ENCODE measurements around the gene SMOC1. TPM values are rescaled to one million over a fixed set of nuclear protein-coding genes. Genes with fewer than 3 reads are reported as not detected.

Gene SMOC1
- total and polyA plus RNA-seq, 2 of the 8 experiments (the other 6 are each of a cell fraction or from before 2014, with no cell fraction given), result 1.6 to 2.4 TPM

- no peaks in the 10 kb centered on the region for H3K79me2 ChIP-seq (ENCODE audit: control insufficient read depth in 1 of 2, insufficient read depth in 2 of 2, low read length in 2 of 2)
- WGBS, 2 experiments (ENCODE audit: extremely low coverage in 1 of 2, insufficient coverage in 1 of 2, insufficient read length in 1 of 2, insufficient replicate concordance in 2 of 2, low coverage in 1 of 2, low lambda C conversion rate in 2 of 2, missing lambda C conversion rate in 1 of 2), result 91% methylated on average over 2 of the region's 2 CpGs; no CpG with 5 or more reads in 1 of the 2 experiments
These were observed 28.5 kb upstream of the SMOC1 start for GRCh38 chr14:69850736-69851112.

More at GRCh38 chr14:69850736-69851112, 28.5 kb upstream of the SMOC1 start:
- no peak overlapping the region for H3K56ac ChIP-seq (replicated peaks; ENCODE audit: insufficient read length, low read depth, low read length)
- H3K23ac ChIP-seq (ENCODE audit: insufficient read length), result no peak overlapping the region
- no peak overlapping the region for H3K18ac ChIP-seq (ENCODE audit: extremely low read depth, low read length)
- no peaks in the 10 kb centered on the region for H3K36me3 ChIP-seq (ENCODE audit: control insufficient read depth in 2 of 4, insufficient read depth in 4 of 4, low read length in 3 of 4)
- DNase-seq (ENCODE audit: low read depth in 1 of 2, low spot score in 2 of 2) (no peak), FAIRE-seq (no peak)
- no peak overlapping the region for H3K4me2 ChIP-seq (ENCODE audit: insufficient read depth in 1 of 2, low read depth in 2 of 2, low read length in 2 of 2)
- no peaks in the 10 kb centered on the region for H3K79me1 ChIP-seq (ENCODE audit: low read depth, low read length)
- H2BK15ac ChIP-seq (ENCODE audit: low read length), result no peak overlapping the region
- no peak overlapping the region for H2AFZ ChIP-seq (ENCODE audit: low read length)
- peaks cover 0 to 3% (median 0%) of the 10 kb centered on the region in 4 experiments; a peak in 2 of 7 replicates for H3K4me1 ChIP-seq (replicated peaks in 1 of 4; ENCODE audit: control insufficient read depth in 3 of 4, insufficient read depth in 4 of 4, low read length in 3 of 4)
- H4K5ac ChIP-seq (ENCODE audit: insufficient read length, low read depth, low read length), result no peak overlapping the region
- no peak overlapping the region for H3K27ac ChIP-seq (ENCODE audit: low read depth, low read length)
- no peak overlapping the region for H2BK5ac ChIP-seq (ENCODE audit: low read depth, low read length)
- H2BK20ac ChIP-seq (ENCODE audit: low read length), result no peak overlapping the region
- H3K23me2 ChIP-seq (ENCODE audit: low read depth, low read length), result no peaks in the 10 kb centered on the region
- H4K8ac ChIP-seq (ENCODE audit: extremely low read depth, insufficient read depth, low read length), result no peak overlapping the region
- no peak overlapping the region for H4K91ac ChIP-seq (replicated peaks; ENCODE audit: insufficient read length, low read length)
- H3K9ac ChIP-seq (replicated peaks in 1 of 4; ENCODE audit: extremely low read depth in 1 of 4, low read depth in 3 of 4, low read length in 3 of 4), result no peak overlapping the region
- no peak overlapping the region for H3K4me3 ChIP-seq (ENCODE audit: extremely low read depth in 1 of 4, insufficient read depth in 2 of 4, low read depth in 3 of 4, low read length in 4 of 4)
- no peaks in the 10 kb centered on the region for H4K20me1 ChIP-seq (replicated peaks in 1 of 2; ENCODE audit: control insufficient read depth in 1 of 2, insufficient read depth in 2 of 2, low read length in 2 of 2)
- no peaks in the 10 kb centered on the region; a peak in 1 of 7 replicates for H3K27me3 ChIP-seq (replicated peaks in 1 of 4; ENCODE audit: control insufficient read depth in 3 of 4, extremely low read depth in 1 of 4, insufficient read depth in 3 of 4, low read length in 3 of 4)
- H2AK5ac ChIP-seq (ENCODE audit: low read depth, low read length), result no peak overlapping the region
- no peak overlapping the region for H2BK12ac ChIP-seq (ENCODE audit: low read depth, low read length)
- no peak overlapping the region for H3K14ac ChIP-seq (ENCODE audit: insufficient read length)
- H3K9me3 ChIP-seq (ENCODE audit: insufficient read depth in 2 of 2, low read depth in 1 of 2, low read length in 1 of 2), result no peaks in the 10 kb centered on the region
- H3K4ac ChIP-seq (replicated peaks; ENCODE audit: insufficient read length, low read depth, low read length), result no peak overlapping the region
- POLR2A ChIA-PET (ENCODE audit: partially characterized antibody), result no interaction called here
- CTCF ChIA-PET (ENCODE audit: partially characterized antibody), result interaction anchor here (1.9 kb wide), 1 partner anchor 21 kb away, joined by 5 read pairs; no protein-coding TSS in a partner anchor
- TF ChIP-seq BRCA1 (IDR thresholded peaks at IDR 0.05; ENCODE audit: low read depth, low read length), result no peak
- no peak for TF ChIP-seq KDM5A (IDR thresholded peaks at IDR 0.05; ENCODE audit: low read length)
- no peak for TF ChIP-seq PHF8 (conservative IDR thresholded peaks at IDR 0.05; ENCODE audit: low read depth, low read length)
- TF ChIP-seq ZNF274 (IDR thresholded peaks at IDR 0.05; ENCODE audit: borderline replicate concordance, extremely low read depth, low read length), result no peak
- TF ChIP-seq SP1 (IDR thresholded peaks at IDR 0.05; ENCODE audit: low read depth, low read length), result no peak
- no peak for TF ChIP-seq BACH1 (IDR thresholded peaks at IDR 0.05; ENCODE audit: low read length)
- TF ChIP-seq CHD2 (IDR thresholded peaks at IDR 0.05; ENCODE audit: low read length), result no peak
- TF ChIP-seq CHD1 (IDR thresholded peaks at IDR 0.05; ENCODE audit: low read depth, low read length), result no peak
- no peak for TF ChIP-seq TCF12 (IDR thresholded peaks at IDR 0.05; ENCODE audit: low read depth, low read length)
- no peak for TF ChIP-seq RXRA (IDR thresholded peaks at IDR 0.05; ENCODE audit: insufficient read depth, low read depth, low read length)
- no peak for TF ChIP-seq CTBP2 (IDR thresholded peaks at IDR 0.05; ENCODE audit: borderline replicate concordance, insufficient read depth, insufficient read length, low read length)
- TF ChIP-seq MAFK (IDR thresholded peaks at IDR 0.05; ENCODE audit: low read depth, low read length), result no peak
- TF ChIP-seq BCL11A (IDR thresholded peaks at IDR 0.05; ENCODE audit: low read depth in 2 of 2, low read length in 2 of 2), result no peak
- TF ChIP-seq RNF2 (IDR thresholded peaks at IDR 0.05; ENCODE audit: borderline replicate concordance, low read depth, low read length, missing control alignments, poor library complexity, severe bottlenecking), result no peak
- H2BK120ac ChIP-seq (replicated peaks; ENCODE audit: low read depth, low read length), result no peak overlapping the region

Measured in H1 (cell line).